OCI-M2 (cell line): ENCODE results near the gene CCDC85A.

Source experiments
- DNase-seq: peaks from one replicate; lab custom pipeline; 2025; ENCODE audit not compliant: unreplicated experiment; lab: John Stamatoyannopoulos, UW

CCDC85A gene

DNA sequence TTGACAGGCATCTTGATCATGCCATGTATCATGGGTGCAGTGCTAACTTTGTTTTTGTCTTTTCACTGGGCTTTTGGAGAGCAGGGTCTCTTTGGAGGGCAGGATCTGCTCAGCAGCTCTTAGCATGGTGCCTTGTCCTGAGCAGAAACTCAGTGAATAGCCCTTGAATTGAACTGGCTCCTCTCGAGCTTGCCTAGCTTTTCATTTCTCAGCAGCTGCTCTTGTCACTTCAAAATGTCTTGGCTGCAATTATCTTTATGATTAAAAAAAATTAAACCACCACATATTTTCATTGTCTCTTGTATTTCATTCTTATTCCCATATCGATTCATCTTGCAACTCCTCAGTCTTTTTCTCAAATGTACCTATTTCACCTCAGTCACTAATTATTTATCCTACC, 50.5 kb downstream of the CCDC85A start:
- no peak for DNase-seq

DNA sequence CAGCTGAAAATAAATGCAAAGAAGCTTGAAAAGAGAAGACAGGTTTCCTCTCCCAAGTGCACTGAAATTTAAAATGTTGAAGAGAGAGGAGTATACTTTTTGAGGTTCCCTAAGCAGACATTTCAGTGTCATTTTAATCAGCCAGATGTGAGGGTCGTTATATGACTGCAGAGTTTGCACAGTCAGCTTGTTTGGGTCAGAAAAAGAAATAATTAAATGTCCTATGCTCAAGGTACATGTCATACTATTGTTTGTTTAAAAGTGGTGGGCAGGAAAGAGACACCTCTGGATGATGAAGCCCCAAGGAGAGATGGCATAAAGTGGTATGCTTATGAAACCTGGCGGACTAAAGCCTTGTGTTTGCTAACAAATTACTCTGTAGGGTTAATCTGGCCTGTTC, 55.2 kb downstream of the CCDC85A start:
- no peak for DNase-seq

DNA sequence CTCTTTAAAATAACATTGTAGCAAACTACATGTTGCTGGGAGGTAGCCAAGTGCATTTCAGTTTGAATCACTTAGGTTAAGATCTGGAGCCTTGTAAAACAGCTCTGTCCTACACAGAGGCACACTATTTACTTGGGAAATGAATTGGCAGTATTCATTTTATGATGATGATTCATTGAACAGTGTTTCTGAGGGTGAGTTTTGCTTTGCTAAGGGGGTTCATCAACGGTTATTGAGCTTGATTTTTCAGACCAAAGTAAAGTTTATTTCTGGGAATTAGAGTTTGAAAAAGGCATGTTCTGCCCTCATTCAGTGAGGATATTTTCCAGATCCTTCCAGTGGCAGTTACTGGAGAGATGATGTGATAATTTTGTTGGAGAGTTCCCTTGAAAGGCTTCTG, 55.6 kb downstream of the CCDC85A start:
- DNase-seq, result no peak

DNA sequence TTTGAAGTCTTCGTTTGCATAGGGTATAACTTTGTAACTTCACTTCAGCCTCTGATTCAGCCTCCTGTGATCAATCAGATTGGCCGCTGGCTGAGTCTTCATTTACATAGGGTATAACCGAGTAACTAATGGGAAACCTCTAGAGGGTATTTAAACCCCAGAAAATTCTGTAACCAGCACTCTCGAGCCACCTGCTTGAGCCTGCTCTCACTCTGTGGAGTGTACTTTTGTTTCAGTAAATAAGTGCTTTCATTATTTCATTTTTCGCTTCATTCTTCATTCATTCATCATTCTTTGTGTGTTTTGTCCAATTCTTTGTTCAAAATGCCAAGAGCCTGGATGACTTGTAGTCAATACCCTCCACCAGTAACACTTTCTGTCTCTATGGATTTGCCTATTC, 56.4 kb downstream of the CCDC85A start:
- no peak for DNase-seq

DNA sequence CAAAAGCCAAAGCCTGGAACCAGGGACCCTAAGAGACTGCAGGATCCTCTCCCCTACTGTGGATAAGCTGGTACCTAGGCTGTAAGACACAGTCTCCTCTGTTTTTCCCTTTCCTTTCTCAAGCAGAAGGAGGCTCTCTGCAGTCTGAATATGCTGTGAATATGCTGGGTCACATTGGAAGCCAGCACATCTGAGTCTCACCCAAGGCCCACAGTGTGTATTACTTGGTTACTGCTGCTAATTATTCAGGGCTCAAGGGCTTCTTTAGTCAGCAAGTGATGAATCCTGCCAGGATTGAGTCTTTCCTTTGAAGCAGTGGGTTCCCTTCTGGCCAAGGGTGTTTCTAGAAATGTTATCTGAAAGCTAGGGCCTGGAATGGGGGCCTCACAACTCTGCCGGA, 60.7 kb downstream of the CCDC85A start:
- DNase-seq, result no peak

DNA sequence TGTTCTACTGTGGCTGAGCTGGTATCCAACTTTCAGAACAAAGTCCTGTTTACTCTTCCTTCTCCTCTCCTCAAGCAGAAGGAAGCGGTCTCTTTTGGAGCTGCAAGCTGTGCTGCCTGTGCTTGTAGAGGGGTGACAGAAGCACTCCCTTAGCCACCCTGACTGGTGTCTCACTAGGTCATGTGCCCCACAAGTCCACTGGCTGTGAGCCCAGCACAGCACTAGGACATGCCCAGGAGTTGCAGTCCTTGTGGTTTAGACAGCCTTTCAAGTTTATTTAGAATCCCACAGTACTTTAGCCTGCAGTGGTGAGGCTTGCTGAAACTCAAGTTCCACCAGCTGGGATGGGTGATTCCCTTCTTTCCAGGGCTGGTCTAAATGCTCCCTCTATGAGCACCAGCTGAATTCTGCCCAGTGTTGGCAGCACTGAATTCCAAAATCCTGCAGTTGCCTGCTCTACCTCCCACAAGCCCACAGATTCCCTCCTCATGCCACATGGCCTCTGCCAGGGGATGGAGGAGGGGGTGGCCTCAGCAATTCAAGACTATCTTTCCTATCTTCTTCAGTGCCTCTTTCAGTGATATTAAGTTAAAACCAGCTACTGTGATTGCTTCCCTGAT, 61.2 kb downstream of the CCDC85A start:
- DNase-seq, result no peak

DNA sequence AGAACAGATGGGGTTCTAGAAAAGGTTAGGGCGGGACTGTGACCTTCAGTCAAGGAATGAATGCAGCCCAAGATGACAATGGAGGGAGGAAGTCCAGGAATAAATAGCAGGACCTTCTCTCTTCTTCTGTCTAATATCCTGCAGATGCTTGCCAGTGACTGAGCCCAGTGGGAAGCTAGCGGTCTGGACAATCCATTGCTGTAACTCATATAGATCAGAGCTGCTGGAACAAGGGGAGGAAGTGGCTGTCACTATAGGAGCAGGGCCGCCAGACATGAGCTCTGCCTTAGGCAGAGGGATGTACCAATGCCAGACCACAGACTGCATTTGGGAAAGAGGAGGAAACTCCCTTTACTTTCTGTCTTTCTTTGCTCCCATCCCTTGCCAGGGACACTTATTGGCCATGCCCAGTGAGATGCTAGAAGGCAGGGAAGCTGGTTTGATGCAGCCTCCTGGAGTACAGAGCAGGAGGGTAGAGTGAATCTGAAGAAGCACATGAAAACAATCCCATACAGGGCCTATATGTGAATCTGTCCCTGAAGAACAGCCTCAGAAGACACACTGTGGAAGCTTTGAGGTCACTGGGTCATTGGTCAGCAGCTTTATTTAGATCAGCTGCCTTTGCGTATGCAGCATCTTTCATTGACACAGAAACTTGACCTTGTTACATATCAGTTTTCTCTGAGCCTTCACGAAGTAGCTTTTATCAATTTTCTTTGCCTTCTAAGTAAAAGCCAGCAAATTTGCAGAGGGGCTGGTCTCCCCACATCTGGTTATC, 65.4 kb downstream of the CCDC85A start:
- no peak for DNase-seq

DNA sequence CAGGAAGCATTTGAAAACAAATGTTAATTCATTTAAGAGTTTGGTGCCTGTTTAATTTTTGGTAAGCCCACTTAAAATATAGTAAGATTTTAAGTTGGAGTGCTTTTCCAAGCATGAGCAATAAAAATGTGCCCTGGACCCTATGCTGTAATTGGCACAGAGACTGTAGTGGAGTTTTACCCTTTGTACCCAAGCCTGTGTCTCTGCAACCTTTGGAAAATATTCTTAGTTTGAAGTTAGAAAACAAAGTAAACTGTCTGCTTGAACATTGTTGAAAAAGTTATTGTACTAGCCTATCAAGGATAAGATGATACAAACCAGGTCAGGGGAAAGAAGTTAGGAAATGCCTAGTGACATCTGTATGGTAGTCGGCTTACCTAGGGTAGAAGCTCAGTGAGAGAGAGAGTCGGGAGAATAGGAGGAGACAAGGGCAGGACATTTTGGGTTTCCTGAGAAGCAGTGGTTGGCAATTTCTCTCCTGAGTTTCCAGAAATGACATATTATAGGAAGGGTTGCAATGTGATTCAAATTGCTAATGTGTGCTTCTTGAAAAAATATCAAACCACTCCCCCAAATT, 66.5 kb downstream of the CCDC85A start:
- DNase-seq, result no peak

DNA sequence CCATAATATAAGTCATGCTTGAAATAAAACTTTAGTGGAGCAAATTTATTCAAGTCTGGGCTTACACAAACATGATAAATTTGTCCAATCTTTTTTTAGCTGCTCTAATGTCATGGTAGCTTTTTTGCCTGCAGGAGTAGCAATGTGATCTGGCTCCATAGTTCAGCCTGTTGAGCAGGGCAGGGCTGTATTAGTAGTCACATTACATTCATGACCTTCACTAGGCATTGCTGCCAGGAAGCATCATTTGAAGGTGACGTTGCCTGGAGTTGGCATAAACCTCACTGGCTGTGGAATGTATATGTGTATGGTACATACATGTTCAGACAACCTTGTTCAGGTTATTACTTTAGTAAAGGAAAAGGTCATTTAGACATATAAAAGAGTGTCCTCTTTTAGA, 76.6 kb downstream of the CCDC85A start:
- no peak for DNase-seq

DNA sequence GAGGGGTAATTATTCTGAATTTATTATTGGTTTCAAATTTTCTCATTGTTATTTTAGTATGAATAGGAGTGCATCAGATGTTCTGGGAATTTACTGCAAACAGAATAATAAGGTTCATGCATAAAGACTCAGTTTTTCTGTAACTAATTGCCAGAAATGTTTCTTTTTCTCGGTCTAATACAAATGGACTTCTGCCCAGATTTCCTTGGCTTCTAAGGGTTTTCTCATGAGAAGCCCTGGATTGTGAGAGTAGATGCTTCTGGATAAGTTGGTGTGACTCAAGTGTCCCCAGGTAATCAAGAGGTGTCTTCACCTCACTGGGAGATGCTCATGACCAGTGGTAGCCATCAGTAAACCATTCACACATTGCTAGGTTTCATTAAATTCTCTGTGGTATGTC, 78.5 kb downstream of the CCDC85A start:
- DNase-seq, result no peak

DNA sequence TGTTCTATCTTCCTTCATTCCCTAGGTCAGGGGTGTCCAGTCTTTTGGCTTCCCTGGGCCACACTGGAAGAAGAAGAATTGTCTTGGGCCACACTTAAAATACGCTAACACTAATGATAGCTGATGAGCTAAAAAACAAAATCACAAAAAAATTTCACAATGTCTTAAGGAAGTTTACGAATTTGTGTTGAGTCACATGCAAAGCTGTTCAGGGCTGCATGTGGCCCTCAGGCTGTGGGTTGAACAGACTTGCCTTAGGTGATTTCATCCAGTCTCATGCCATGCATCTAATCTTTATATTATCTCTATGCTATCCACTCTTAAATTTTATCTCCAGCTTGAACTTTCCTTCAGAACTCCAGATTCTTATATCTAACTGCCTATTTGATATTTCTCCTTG, 80.1 kb downstream of the CCDC85A start:
- DNase-seq, result no peak

DNA sequence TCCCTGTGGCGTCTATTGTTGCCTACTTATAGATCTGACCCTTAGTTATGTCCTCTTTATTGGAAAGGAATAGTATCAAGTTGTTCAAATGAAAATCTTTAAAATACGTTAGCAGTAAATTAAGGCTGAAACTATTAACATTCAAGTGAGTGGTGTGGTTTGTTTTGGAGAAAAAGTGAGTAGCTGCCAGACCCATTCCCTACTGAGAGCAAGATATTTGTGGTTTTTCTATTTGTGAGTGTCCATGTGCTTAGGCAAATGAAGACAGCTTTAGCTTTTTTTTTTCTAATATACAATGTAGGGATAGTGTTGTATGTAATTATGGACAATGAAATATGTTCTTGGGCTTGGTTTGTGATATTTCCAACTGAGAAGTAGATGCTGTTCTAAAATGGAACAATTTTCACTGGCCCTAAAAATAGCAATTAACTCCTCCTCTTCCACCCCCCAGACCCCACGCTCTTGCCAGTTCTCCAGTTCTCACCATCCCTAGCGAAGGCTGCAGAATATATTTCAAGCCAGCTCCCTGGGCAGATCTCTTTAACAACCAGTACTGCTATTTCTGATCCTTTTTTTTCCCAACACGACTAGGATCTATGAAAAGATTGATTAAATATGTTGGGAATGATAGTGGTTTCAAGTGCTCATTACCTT, 83.1 kb downstream of the CCDC85A start:
- DNase-seq, result no peak

DNA sequence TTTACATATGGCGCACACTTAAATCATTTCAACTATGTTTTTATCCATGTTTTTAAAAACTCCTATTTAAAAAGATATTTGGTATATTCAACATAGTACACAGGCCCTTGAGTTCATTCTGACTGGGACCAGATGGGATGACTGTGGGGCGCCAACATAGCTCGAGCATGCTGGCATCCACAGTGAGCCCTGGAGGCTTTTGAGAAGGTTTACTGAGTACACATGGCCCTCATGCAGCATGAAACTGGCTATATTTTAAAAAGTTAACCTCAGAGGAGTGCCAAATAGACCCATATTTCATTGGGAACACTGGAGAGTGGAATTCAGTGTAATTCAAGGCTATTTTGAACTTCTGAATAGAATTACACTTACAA, 83.6 kb downstream of the CCDC85A start:
- DNase-seq, result no peak

DNA sequence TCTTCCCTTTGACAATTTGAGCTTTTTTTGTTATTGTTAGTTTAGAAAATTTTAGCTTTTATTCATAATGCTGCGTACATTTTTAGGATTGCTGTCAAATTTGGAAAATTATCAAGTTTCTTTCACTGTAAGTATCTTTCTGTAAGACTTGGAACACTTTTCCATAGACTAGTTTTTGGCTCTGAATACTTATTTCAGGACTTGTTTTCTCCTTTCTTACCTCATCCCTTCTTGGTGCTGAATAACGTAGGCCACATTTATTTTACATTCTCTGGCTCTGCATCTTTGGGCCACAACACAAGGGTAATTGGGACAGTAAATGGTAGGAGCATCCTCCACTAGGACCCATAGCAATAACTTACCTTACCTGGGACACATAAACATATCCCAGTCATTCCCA, 85.1 kb downstream of the CCDC85A start:
- DNase-seq, result no peak

DNA sequence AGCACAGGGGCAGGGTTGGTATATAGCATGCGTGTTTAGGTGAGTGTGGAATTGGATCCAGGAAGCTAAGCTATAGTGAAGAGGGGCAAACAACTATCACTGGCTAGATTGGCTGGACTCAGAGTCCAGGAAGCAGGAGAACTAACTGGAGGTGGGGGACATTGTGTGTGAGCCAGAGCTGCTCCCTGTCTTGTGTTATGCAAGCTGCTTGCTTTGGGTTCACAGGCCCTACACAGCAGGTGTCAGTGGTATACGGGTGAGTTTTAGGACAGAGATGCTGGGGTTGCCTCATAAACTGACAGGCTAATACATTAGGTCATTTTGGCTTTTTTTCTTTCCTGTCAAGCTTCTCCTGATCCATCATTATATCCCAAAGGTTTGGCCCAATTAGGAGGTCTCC, 87.5 kb downstream of the CCDC85A start:
- DNase-seq, result no peak

DNA sequence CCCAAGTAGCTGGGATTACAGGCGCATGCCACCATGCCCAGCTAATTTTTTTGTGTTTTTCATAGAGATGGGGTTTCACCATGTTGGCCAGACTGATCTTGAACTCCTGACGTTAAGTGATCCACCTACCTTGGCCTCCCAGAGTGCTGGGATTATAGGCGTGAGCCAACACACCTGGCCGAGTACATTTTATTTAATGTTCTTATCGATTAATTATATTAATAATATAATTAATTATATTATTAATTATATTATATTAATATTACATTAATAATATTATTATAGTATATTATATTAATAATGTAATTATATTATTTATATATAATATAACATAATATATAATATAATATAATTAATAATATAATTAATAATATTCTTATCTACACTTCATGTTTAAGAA, 101.4 kb downstream of the CCDC85A start:
- DNase-seq, result no peak

DNA sequence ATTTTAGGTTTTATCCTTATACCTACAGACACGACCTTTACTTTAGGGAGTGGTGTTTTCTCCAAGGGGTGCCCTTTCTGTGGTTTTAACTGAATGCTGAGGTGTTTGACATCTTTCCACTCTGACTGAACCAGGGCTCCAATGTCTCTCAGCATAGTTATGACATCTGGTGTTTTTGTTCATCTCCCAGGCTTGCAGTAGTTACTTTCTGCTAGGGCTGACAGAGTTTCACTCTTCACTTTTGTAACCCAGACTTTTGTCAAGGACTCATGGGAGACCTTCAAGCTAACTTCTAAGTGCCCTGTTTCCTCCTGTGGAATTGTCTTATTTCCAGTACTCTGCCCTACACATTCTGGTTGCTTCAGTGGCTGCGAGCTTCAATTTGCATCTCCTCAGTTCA, 103.1 kb downstream of the CCDC85A start:
- no peak for DNase-seq

DNA sequence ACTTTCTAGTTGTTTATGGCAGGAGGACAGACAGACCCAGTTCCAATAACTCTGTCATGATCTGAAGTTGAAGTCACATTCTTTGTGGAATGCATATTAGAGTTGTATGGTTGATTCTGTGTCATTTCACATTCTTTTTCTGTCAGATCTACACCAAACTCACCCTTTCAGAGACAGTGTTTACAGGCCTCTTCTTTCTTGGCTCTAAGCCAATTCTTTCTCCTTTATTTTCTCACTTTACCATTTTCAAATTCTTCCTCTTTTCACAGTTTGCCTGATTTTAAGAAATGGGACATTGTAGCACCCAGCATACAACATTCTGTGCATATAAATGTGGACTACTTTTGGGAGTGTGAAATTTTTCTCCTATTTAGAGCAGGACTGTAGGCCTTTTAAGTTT, 103.7 kb downstream of the CCDC85A start:
- no peak for DNase-seq

DNA sequence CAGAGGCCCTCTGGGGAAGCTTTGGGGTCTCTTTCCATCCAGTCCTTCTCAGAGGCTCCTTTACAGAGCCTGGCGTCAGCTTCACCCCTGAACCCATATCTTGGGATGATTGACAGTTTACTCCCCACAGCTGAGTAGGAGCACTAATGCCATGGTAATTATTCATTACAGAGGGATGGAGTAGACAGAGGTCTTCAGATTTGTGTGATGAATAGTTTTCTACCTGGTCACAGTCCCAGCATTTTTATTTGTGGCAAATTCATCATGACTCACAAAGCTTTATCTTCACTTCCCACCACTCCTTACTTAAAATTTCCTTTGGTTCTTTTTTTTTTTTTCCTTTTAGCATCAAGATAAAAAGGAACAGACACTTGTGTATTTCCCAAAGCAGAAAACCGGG, 104.2 kb downstream of the CCDC85A start:
- DNase-seq, result no peak

DNA sequence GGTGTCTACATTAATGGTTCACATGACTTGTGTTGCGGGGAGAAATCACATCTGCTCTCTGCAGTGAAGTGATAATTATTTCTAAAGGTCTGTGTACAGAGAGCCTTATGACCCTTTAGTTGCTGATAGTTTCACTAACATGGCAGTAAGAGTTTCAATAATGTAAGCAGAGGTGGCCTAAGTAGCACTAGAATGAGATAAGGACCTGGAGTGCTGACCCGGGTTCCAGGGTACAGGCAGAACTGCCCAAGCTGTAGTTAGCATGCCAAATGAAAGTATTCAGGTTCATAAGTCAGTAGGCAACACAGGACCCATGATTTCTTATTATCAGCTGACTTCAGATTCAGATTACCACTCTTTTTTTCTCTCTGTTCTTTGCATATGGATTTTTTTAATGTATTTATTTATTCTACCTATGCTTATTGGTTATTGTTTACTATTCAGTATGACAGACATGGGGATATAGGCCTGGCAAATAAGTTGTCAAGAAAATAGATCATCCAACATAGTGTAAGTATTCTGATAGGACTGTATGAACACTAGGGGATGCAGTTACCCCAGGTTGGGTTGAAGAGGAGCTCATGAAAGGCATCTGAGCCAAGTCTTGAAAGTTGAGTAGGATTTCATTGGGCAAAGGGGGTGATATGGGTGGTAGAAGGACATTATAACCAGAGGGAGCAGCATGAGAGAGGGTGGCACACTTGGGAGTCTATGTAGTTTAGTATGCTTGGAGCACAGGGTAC, 105.2 kb downstream of the CCDC85A start:
- no peak for DNase-seq

DNA sequence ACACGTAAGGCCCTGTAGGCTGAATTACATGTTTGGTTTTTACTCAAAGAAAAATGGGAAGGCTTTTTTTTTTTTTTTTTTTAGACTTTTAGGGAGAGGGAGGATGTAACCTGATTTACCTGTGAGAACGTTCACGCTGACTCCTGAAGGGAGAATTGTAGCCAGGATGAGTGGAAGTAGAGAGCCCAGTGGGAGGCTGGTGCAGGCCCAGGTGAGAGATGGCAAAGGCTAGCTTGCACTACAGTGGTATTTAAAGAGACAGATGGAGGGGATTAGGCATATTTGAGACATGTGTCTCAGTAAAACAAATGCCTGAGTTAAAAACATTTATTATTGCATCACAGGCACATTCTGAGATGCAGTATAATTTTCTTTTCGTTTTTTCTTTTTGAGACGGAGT, 107.9 kb downstream of the CCDC85A start:
- DNase-seq, result no peak

DNA sequence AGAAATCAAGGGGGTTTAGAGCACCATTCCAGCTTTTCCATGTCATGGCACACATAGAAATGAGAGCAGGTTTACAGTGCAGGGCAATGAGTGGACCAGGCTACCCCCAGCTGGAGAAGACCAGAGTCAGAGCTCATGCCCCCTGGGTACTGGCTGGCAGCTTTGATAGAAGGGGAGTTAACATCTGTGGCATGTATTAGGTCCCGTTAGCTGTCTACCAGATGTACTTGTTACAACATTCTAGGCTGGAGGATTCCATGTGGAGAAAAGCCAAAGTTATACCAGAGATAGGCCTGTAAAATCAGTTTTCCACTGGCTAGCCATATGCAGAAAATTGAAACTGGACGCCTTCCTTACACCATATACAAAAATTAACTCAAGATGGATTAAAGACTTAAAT, 109.2 kb downstream of the CCDC85A start:
- no peak for DNase-seq
